ENCODE data around the gene UBE2D2. TPM values are rescaled to one million over a fixed set of nuclear protein-coding genes. Genes with fewer than 3 reads are reported as not detected.

The UBE2D2 gene
- total and polyA plus RNA-seq, 2 of the 13 experiments (the other 11 are each of a cell fraction or from before 2014, with no cell fraction given) = 79.1 to 109 TPM

DNA sequence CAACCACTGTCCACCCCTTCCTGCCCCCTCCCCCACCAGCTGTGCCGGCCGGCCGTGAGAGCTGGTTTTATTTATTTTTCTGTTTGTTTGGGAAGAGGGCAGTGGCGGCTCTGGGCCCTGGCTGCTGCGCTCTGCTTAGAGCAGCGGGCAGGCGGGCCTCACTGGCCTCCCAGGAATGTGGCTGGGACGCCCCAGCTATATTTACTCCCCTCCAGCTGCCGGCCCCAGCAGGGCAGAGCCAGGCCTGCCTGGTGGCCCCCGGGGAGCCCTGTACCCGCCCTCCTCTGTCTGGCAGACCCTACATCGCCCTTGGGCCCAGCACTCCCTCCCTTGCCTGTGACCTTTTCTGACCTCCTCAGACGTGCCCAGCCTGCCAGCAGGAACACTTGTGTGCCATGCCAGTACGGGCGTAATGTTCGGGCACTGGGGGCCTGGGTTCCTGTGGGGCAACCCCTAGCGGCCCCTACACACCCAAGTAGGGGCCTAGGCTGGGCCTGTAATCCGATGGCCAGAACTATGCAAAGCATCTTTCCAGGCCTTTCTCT, 94.7 kb downstream of the UBE2D2 start (continued):
- TF ChIP-seq ARID5B (CRISPR knock-in tag; IDR thresholded peaks at IDR 0.05) = peak; percentile 43; the same call in 1 of the 2 replicates
- no peak for TF ChIP-seq SOX13 (IDR thresholded peaks at IDR 0.05)
- TF ChIP-seq SOX13 (CRISPR knock-in tag; conservative IDR thresholded peaks at IDR 0.05 in 1 of 2, IDR thresholded peaks at IDR 0.05 in 1 of 2) = peak in 1 of 2 experiments; percentile 52; a peak in 2 of 4 replicates
- TF ChIP-seq SCMH1 (CRISPR knock-in tag; IDR thresholded peaks at IDR 0.05; ENCODE audit: borderline replicate concordance) = no peak
- TF ChIP-seq ZMAT3 (CRISPR knock-in tag; conservative IDR thresholded peaks at IDR 0.05) = no peak
- TF ChIP-seq ZNF24 (IDR thresholded peaks at IDR 0.05) = no peak
- TF ChIP-seq MIER3 (CRISPR knock-in tag; IDR thresholded peaks at IDR 0.05; ENCODE audit: borderline replicate concordance) = no peak
- TF ChIP-seq ZMYM3 (CRISPR knock-in tag; IDR thresholded peaks at IDR 0.05) = no peak
- TF ChIP-seq, protein P1, sequence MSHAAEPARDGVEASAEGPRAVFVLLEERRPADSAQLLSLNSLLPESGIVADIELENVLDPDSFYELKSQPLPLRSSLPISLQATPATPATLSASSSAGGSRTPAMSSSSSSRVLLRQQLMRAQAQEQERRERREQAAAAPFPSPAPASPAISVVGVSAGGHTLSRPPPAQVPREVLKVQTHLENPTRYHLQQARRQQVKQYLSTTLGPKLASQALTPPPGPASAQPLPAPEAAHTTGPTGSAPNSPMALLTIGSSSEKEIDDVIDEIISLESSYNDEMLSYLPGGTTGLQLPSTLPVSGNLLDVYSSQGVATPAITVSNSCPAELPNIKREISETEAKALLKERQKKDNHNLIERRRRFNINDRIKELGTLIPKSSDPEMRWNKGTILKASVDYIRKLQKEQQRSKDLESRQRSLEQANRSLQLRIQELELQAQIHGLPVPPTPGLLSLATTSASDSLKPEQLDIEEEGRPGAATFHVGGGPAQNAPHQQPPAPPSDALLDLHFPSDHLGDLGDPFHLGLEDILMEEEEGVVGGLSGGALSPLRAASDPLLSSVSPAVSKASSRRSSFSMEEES (CRISPR knock-in tag; IDR thresholded peaks at IDR 0.05) = no peak
- TF ChIP-seq SSRP1 (CRISPR knock-in tag; IDR thresholded peaks at IDR 0.05) = no peak
- TF ChIP-seq SOX6 (IDR thresholded peaks at IDR 0.05) = no peak
- peak; percentile 60; the same call in 1 of the 2 replicates for TF ChIP-seq SOX6 (CRISPR knock-in tag; IDR thresholded peaks at IDR 0.05)
- TF ChIP-seq, protein P2, sequence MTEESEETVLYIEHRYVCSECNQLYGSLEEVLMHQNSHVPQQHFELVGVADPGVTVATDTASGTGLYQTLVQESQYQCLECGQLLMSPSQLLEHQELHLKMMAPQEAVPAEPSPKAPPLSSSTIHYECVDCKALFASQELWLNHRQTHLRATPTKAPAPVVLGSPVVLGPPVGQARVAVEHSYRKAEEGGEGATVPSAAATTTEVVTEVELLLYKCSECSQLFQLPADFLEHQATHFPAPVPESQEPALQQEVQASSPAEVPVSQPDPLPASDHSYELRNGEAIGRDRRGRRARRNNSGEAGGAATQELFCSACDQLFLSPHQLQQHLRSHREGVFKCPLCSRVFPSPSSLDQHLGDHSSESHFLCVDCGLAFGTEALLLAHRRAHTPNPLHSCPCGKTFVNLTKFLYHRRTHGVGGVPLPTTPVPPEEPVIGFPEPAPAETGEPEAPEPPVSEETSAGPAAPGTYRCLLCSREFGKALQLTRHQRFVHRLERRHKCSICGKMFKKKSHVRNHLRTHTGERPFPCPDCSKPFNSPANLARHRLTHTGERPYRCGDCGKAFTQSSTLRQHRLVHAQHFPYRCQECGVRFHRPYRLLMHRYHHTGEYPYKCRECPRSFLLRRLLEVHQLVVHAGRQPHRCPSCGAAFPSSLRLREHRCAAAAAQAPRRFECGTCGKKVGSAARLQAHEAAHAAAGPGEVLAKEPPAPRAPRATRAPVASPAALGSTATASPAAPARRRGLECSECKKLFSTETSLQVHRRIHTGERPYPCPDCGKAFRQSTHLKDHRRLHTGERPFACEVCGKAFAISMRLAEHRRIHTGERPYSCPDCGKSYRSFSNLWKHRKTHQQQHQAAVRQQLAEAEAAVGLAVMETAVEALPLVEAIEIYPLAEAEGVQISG (CRISPR knock-in tag; IDR thresholded peaks at IDR 0.05) = peak; percentile 10; the same call in 1 of the 2 replicates
- no peak for TF ChIP-seq ZNF431 (CRISPR knock-in tag; IDR thresholded peaks at IDR 0.05; ENCODE audit: borderline replicate concordance, low read depth)
- TF ChIP-seq ZFP91 (CRISPR knock-in tag; IDR thresholded peaks at IDR 0.05; ENCODE audit: borderline replicate concordance) = peak; percentile 65; the same call in 1 of the 2 replicates
- no peak for TF ChIP-seq HOXD1 (CRISPR knock-in tag; IDR thresholded peaks at IDR 0.05)
- no peak for TF ChIP-seq RNF2 (conservative IDR thresholded peaks at IDR 0.05; ENCODE audit: low read depth)
- TF ChIP-seq, protein P3, sequence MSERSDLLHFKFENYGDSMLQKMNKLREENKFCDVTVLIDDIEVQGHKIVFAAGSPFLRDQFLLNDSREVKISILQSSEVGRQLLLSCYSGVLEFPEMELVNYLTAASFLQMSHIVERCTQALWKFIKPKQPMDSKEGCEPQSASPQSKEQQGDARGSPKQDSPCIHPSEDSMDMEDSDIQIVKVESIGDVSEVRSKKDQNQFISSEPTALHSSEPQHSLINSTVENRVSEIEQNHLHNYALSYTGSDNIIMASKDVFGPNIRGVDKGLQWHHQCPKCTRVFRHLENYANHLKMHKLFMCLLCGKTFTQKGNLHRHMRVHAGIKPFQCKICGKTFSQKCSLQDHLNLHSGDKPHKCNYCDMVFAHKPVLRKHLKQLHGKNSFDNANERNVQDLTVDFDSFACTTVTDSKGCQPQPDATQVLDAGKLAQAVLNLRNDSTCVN (CRISPR knock-in tag; IDR thresholded peaks at IDR 0.05; ENCODE audit: borderline replicate concordance) = no peak
- no peak for TF ChIP-seq NR2C2 (CRISPR knock-in tag; IDR thresholded peaks at IDR 0.05; ENCODE audit: borderline replicate concordance)
- no peak for TF ChIP-seq HDAC2 (CRISPR knock-in tag; IDR thresholded peaks at IDR 0.05)
